Liver (tissue), 9 donors: ENCODE data around the gene AGMAT. TPM values are rescaled to one million over a fixed set of nuclear protein-coding genes. Genes with fewer than 3 reads are reported as not detected.

Experiments
- DNase-seq: peaks from one replicate; pipeline ENCODE4 v3.0.0-alpha.2; 2017; ENCODE audit warnings: low spot score
- H3K27ac ChIP-seq, 2 donors: one replicate each; pipeline ENCODE4 v1.7.0; 2013; ENCODE audit warnings: inconsistent platforms in 2 of 2, low read length in 2 of 2, control low read depth in 1 of 2, low read depth in 1 of 2, mild to moderate bottlenecking in 1 of 2
- H3K27me3 ChIP-seq, 4 donors: one replicate each; pipeline versions ENCODE4 v1.6.1 to v1.7.0; 2013; ENCODE audit warnings: low read length in 3 of 4, inconsistent platforms in 1 of 4, mild to moderate bottlenecking in 1 of 4, moderate library complexity in 1 of 4; ENCODE audit not compliant: control insufficient read depth in 4 of 4, insufficient read depth in 4 of 4
- H3K36me3 ChIP-seq, 4 donors: one replicate each; pipeline versions ENCODE4 v1.6.1 to v1.7.0; 2013; ENCODE audit warnings: low read length in 3 of 4, mild to moderate bottlenecking in 3 of 4, low read depth in 1 of 4, moderate library complexity in 1 of 4; ENCODE audit not compliant: control insufficient read depth in 4 of 4, insufficient read depth in 3 of 4
- H3K4me1 ChIP-seq, 4 donors: one replicate each; pipeline versions ENCODE4 v1.6.1 to v1.7.0; 2013; ENCODE audit warnings: low read length in 3 of 4, mild to moderate bottlenecking in 3 of 4, moderate library complexity in 1 of 4; ENCODE audit not compliant: control insufficient read depth in 4 of 4, insufficient read depth in 4 of 4
- H3K4me3 ChIP-seq, 3 donors: one replicate each; pipeline versions ENCODE4 v1.6.1 to v1.7.0; 2013; ENCODE audit warnings: low read length in 3 of 3, control low read depth in 1 of 3, low read depth in 1 of 3, mild to moderate bottlenecking in 1 of 3
- H3K9ac ChIP-seq, 2 donors: one replicate each; pipeline ENCODE4 v1.7.0; 2013; ENCODE audit warnings: low read length in 2 of 2, mild to moderate bottlenecking in 2 of 2, moderate library complexity in 2 of 2, control low read depth in 1 of 2, low read depth in 1 of 2
- H3K9me3 ChIP-seq, 4 donors: one replicate each; pipeline versions ENCODE4 v1.6.1 to v1.7.0; 2013; ENCODE audit warnings: low read length in 3 of 4; ENCODE audit not compliant: control insufficient read depth in 4 of 4
- ATF3 ChIP-seq: IDR thresholded peaks from 2 replicates; pipeline ENCODE4 v1.6.1; 2016; ENCODE audit warnings: antibody characterized with exemption
- CTCF ChIP-seq: fragments of 150-350 bp; IDR thresholded peaks from 2 replicates; pipeline ENCODE4 v1.5.1; 2017; ENCODE audit warnings: improper control_type of control experiment, low read depth, low read length; ENCODE audit not compliant: missing input control
- EGR1 ChIP-seq, 2 donors: IDR thresholded peaks; 2 replicates each; pipeline ENCODE4 v1.6.1; 2016 to 2018; ENCODE audit warnings: antibody characterized with exemption in 2 of 2, low read depth in 2 of 2
- FOXA1 ChIP-seq: IDR thresholded peaks from 2 replicates; pipeline ENCODE4 v1.6.1; 2016; ENCODE audit warnings: antibody characterized with exemption
- FOXA2 ChIP-seq: IDR thresholded peaks from 2 replicates; pipeline ENCODE4 v1.6.1; 2016; ENCODE audit warnings: antibody characterized with exemption
- GABPA ChIP-seq, 2 donors: IDR thresholded peaks in 1 of 2; conservative IDR thresholded peaks in 1 of 2; 2 replicates each; pipeline ENCODE4 v1.6.1; 2016; ENCODE audit warnings: antibody characterized with exemption in 2 of 2, mild to moderate bottlenecking in 1 of 2, moderate library complexity in 1 of 2
- HNF4A ChIP-seq, 2 donors: conservative IDR thresholded peaks; 2 replicates each; pipeline ENCODE4 v1.6.1; 2016; ENCODE audit warnings: antibody characterized with exemption in 2 of 2, mild to moderate bottlenecking in 2 of 2
- HNF4G ChIP-seq: IDR thresholded peaks from 2 replicates; pipeline ENCODE4 v1.6.1; 2016; ENCODE audit warnings: antibody characterized with exemption
- JUND ChIP-seq, 2 donors: IDR thresholded peaks; 2 replicates each; pipeline ENCODE4 v1.6.1; 2016; ENCODE audit warnings: antibody characterized with exemption in 2 of 2
- MAX ChIP-seq: IDR thresholded peaks from 2 replicates; pipeline ENCODE4 v1.6.1; 2016; ENCODE audit warnings: antibody characterized with exemption
- NR2F2 ChIP-seq: IDR thresholded peaks from 2 replicates; pipeline ENCODE4 v1.6.1; 2016; ENCODE audit warnings: antibody characterized with exemption
- RAD21 ChIP-seq, 2 donors: IDR thresholded peaks; 2 replicates each; pipeline ENCODE4 v1.6.1; 2016; ENCODE audit warnings: antibody characterized with exemption in 2 of 2, mild to moderate bottlenecking in 2 of 2
- REST ChIP-seq: IDR thresholded peaks from 2 replicates; pipeline ENCODE4 v1.6.1; 2016; ENCODE audit warnings: antibody characterized with exemption, mild to moderate bottlenecking
- RXRA ChIP-seq, 2 donors: IDR thresholded peaks; 2 replicates each; pipeline ENCODE4 v1.6.1; 2017 to 2018; ENCODE audit warnings: antibody characterized with exemption in 2 of 2, mild to moderate bottlenecking in 1 of 2
- SP1 ChIP-seq: IDR thresholded peaks from 2 replicates; pipeline ENCODE4 v1.6.1; 2018; ENCODE audit warnings: antibody characterized with exemption, mild to moderate bottlenecking
- TAF1 ChIP-seq: conservative IDR thresholded peaks from 2 replicates; pipeline ENCODE4 v1.6.1; 2016; ENCODE audit warnings: antibody characterized with exemption, mild to moderate bottlenecking
- YY1 ChIP-seq: IDR thresholded peaks from 2 replicates; pipeline ENCODE4 v1.6.1; 2016; ENCODE audit warnings: antibody characterized with exemption, mild to moderate bottlenecking
- ZBTB33 ChIP-seq: IDR thresholded peaks from 2 replicates; pipeline ENCODE4 v1.6.1; 2016; ENCODE audit warnings: antibody characterized with exemption
- WGBS: extraction: QIAGEN DNeasy Blood & Tissue Kit; methylation state at CpG from one replicate; pipeline ENCODE4 v1.1.7; 2013; 5-methylcytosine and 5-hydroxymethylcytosine counted together
- polyA plus RNA-seq, 2 donors: library from polyadenylated mRNA; stranded (reverse) in 1 of 2; unstranded in 1 of 2; fragments of 200-250 nt in 1 of 2; fragments of >200 nt in 1 of 2; fragmentation: Nextera tagmentation in 1 of 2; extraction: Ambion mirVana in 1 of 2; gene quantifications; one replicate each; pipeline versions ENCODE4 v1.2.1 to v1.2.3, GENCODE V29; 2013 to 2015
- total RNA-seq, 2 donors: library from RNA; depleted of rRNA; stranded (reverse); fragments of >200 nt; gene quantifications; one replicate each; pipeline ENCODE4 v1.2.3, GENCODE V29; 2014
- donor health status: healthy.
- donor health status: healthy.
- donor health status: healthy.
- donor health status: healthy.
- donor health status: healthy.

Gene AGMAT
- total and polyA plus RNA-seq, 4 donors = 31.9 to 83.6 (median 40.6) TPM

- no peak overlapping the region for H3K9ac ChIP-seq
- 1% methylated on average over 88 of the region's 88 CpGs for WGBS
- peak overlapping the region; percentile 98 to 99 for H3K27ac ChIP-seq
- no peaks in the 10 kb centered on the region for H3K36me3 ChIP-seq
- H3K4me1 ChIP-seq = peaks cover 3 to 35% (median 24%) of the 10 kb centered on the region in 4 donors
- no peaks in the 10 kb centered on the region for H3K27me3 ChIP-seq
- H3K4me3 ChIP-seq = peak overlapping the region; percentile 71 to 78 (median 75)
- peak; percentile 100 for DNase-seq
- H3K9me3 ChIP-seq = no peaks in the 10 kb centered on the region
- no peak for TF ChIP-seq CTCF
- no peak for TF ChIP-seq ATF3
- TF ChIP-seq JUND (IDR thresholded peaks at IDR 0.05) = peak in 1 of 2 donors; percentile 19
- TF ChIP-seq HNF4A (conservative IDR thresholded peaks at IDR 0.05) = peak in 1 of 2 donors; percentile 9
- TF ChIP-seq RXRA (IDR thresholded peaks at IDR 0.05) = peak in 1 of 2 donors; percentile 70
- no peak for TF ChIP-seq YY1
- TF ChIP-seq GABPA (IDR thresholded peaks at IDR 0.05 in 1 of 2, conservative IDR thresholded peaks at IDR 0.05 in 1 of 2) = peak in 1 of 2 donors; percentile 10
- TF ChIP-seq FOXA2 = no peak
- no peak for TF ChIP-seq HNF4G
- TF ChIP-seq ZBTB33 = no peak
- peak; percentile 48 for TF ChIP-seq NR2F2
- TF ChIP-seq RAD21 (IDR thresholded peaks at IDR 0.05) = no peak
- TF ChIP-seq TAF1 = no peak
- TF ChIP-seq EGR1 (IDR thresholded peaks at IDR 0.05; ENCODE audit: low read depth in 2 of 2) = peak in 1 of 2 donors; percentile 79
- TF ChIP-seq REST = no peak
- no peak for TF ChIP-seq MAX
- TF ChIP-seq FOXA1 = no peak
- peak; percentile 51 for TF ChIP-seq SP1
Observed at GRCh38 chr1:15524283-15525049, 60.4 kb downstream of the AGMAT start.
